GM19395 (cell line): ENCODE measurements around the gene LBR.
A peak's percentile ranks its signal among the peaks of the same experiment; 100 is the strongest.
"Not testable (repeated sequence)": the region's sequence is repeated elsewhere in the genome, so short reads cannot be mapped to it uniquely, and the experiment has no call there.

Experiments used
- ATAC-seq: cut with Tn5 transposase; IDR thresholded peaks from one replicate; pipeline ENCODE4 v1.9.1; 2021; ENCODE audit warnings: mild to moderate bottlenecking, moderate library complexity; ENCODE audit not compliant: unreplicated experiment

The LBR gene

DNA sequence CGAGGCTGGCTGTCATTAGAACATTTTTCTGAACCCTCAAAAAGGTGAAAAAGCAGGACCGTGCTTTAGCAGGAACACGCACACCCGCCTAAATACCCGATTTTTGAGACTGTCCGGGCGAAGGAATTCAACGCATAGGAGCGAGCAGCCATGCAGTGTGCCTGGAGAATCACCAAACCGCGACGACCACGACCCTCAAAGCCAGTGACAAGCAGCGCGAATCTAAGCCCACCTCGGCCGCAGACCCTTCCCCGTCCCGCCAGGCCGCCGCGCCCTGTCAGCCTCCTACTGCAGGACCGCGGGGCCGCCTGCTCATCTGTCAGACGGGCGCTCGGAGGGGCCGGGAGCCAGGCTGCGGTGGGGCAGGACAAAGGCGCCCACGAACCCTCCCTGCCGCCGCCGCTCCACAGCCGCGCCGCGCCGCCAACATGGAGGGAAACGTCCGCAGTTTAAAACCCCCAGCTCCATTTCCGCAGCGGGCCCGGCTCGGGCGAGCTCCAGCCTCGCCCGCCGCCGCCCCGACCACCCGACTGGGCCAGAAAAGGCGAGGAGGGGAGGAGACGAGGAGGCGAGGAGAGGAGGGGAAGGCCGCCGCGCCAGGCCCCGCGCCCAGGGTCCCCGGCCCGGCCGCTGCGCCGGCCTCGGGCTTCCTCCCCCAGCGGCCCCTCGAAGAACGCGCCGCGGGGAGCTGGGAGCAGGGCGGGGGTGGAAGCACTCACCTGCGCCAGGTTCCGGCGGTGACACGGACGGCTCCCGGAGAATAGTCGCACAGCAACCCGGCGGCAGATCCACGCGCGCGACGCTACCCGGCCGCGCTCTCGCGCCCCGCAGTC is at the start of gene LBR:
LBR (minus strand) TSS at position 804 of the 833 bp plus-strand sequence. CDS start 3,963 bp downstream, outside the sequence.
- peak; percentile 37 for ATAC-seq

- no peak for ATAC-seq
Observed at GRCh38 chr1:225477296-225477911, 49.6 kb upstream of the LBR start.

GRCh38 chr1:225476538-225476988 is 48.7 kb upstream of the LBR start:
- ATAC-seq: no peak

- no peak for ATAC-seq
Observed at GRCh38 chr1:225476100-225476511, 48.3 kb upstream of the LBR start.

GRCh38 chr1:225474986-225475820 is 47.4 kb upstream of the LBR start:
- ATAC-seq: peak; percentile 68

DNA sequence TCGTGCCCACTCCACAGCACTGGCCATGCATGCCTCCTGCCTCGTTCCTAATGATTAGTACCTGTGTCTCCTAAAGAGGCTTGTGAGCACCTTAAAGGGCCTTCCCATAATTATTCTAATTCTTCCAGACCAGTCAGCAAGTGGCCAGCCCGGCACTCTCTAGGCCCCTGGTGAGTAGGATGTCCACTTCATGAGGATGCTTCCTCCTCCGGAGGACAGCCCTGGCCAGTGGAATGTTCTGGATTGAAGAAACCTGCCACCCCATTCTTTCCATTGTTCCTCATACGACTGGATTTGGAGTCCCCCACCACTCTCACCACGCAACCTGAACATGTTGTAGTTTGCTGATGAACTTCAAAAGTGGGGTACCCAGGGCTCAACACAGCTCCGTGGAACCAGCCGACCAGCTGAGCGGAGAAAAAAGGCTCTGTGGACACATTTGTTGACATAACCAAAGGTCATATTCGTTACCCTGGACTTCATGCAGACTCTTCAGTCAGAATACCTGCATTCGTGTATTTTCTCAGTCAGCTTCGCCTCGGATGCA is 46.7 kb upstream of the LBR start:
- ATAC-seq: no peak

DNA sequence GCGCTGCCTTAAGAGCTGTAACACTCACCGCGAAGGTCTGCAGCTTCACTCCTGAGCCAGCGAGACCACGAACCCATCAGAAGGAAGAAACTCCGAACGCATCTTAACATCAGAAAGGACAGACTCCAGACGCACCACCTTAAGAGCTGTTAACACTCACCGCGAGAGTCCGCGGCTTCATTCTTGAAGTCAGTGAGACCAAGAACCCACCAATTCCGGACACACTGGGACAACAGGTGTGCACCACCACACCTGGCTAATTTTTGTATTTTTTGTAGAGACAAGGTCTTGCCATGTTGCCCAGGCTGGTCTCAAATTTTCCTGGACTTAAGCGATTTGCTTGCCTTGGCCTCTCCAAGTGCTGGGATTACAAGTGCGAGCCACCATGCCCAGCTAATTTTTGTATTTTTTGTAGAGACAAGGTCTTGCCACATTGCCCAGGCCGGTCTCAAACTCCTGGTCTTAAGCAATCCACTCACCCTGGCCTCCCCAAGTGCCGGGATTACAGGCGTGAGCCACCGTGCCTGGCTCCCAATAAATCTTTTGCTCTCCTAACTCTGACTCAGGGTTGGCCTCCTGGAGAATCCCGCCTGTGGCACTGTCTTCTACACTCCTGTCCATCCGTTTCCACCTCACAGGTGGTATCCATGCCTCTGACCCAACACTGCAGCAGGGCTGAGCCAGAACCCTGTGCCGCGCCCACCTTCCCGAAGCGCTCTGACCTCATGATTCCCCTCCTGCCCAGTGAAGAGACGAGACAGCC is 46.0 kb upstream of the LBR start:
- ATAC-seq: not testable (repeated sequence)

DNA sequence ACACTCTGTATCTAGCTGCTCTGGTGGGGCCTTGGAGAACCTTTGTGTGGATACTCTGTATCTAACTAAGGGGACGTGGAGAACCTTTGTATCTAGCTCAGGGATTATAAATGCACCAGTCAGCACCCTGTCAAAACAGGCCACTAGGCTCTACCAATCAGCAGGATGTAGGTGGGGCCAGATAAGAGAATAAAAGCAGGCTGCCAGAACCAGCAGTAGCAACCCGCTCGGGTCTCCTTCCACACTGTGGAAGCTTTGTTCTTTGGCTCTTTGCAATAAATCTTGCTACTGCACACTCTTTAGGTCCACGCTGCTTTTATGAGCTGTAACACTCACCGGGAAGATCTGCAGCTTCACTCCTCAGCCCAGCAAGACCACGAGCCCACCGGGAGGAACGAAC is 45.4 kb upstream of the LBR start:
- not testable (repeated sequence) for ATAC-seq

- ATAC-seq: no peak
Observed at GRCh38 chr1:225471453-225472301, 43.8 kb upstream of the LBR start.

- ATAC-seq: no peak
Observed at GRCh38 chr1:225471109-225471452, 43.2 kb upstream of the LBR start.

- ATAC-seq: no peak
Observed at GRCh38 chr1:225470211-225471108, 42.6 kb upstream of the LBR start.

GRCh38 chr1:225469051-225469450 is 41.2 kb upstream of the LBR start:
- no peak for ATAC-seq

GRCh38 chr1:225468270-225469020 is 40.6 kb upstream of the LBR start:
- no peak for ATAC-seq

GRCh38 chr1:225467193-225468020 is 39.6 kb upstream of the LBR start:
- ATAC-seq: peak; percentile 97

- no peak for ATAC-seq
Observed at GRCh38 chr1:225466848-225467192, 39.0 kb upstream of the LBR start.

GRCh38 chr1:225465793-225466517 is 38.1 kb upstream of the LBR start:
- no peak for ATAC-seq
